Mammary microvascular endothelial cell (primary cell): ENCODE measurements around the gene THAP7. TPM values are rescaled to one million over a fixed set of nuclear protein-coding genes. Genes with fewer than 3 reads are reported as not detected.

Experiments
- total RNA-seq: library from RNA; depleted of rRNA; stranded (reverse); fragments of >200 nt; gene quantifications from 2 replicates; pipeline ENCODE4 v1.2.3, GENCODE V29; 2015

Gene THAP7, protein sequence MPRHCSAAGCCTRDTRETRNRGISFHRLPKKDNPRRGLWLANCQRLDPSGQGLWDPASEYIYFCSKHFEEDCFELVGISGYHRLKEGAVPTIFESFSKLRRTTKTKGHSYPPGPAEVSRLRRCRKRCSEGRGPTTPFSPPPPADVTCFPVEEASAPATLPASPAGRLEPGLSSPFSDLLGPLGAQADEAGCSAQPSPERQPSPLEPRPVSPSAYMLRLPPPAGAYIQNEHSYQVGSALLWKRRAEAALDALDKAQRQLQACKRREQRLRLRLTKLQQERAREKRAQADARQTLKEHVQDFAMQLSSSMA
- total RNA-seq, result 19.5 and 29.8 TPM in 2 replicates

DNA sequence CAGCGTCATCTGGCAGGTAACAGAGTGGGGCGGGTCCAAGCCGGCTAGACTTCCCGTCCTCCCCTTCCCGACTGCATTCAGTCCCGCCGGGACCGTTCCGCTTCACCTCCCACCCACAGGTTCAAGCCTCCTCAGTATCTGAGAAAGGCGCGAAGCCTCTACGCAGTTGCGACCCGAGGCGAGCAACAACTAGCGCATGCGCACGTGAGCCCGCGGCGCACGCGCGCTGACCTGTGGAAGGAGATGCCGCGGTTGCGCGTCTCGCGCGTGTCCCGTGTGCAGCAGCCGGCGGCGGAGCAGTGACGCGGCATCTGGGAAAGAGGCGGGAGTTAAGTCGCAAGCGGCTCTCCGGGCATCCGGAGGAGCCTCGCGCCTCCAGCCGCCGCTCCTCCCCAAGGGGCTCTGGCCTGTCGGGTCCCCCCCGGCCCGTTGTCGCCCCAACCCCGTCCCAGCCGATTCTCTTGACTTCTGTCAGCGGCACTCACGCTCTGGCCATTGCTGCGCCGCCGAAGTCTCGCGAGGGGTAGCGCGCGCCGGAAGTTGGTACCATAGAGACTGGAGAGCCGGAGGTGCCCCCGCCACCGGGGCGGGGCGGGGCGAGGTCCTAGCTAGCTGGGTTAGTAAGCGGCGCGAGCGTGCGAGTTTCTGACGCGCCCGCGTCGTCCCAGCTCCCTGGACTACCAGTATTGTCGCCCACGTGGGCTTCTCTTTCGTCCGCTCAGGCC lies at the start of gene THAP7:
THAP7 (minus strand) TSS at position 518 of the 725 bp plus-strand sequence; CDS start at position 311, 207 bp downstream.

GRCh38 chr22:21045585-21046294 lies 43.8 kb upstream of the THAP7 start, which contains the start of gene LRRC74B:
LRRC74B (plus strand) TSS chr22:21045946; CDS start chr22:21045987, 41 bp downstream.

DNA sequence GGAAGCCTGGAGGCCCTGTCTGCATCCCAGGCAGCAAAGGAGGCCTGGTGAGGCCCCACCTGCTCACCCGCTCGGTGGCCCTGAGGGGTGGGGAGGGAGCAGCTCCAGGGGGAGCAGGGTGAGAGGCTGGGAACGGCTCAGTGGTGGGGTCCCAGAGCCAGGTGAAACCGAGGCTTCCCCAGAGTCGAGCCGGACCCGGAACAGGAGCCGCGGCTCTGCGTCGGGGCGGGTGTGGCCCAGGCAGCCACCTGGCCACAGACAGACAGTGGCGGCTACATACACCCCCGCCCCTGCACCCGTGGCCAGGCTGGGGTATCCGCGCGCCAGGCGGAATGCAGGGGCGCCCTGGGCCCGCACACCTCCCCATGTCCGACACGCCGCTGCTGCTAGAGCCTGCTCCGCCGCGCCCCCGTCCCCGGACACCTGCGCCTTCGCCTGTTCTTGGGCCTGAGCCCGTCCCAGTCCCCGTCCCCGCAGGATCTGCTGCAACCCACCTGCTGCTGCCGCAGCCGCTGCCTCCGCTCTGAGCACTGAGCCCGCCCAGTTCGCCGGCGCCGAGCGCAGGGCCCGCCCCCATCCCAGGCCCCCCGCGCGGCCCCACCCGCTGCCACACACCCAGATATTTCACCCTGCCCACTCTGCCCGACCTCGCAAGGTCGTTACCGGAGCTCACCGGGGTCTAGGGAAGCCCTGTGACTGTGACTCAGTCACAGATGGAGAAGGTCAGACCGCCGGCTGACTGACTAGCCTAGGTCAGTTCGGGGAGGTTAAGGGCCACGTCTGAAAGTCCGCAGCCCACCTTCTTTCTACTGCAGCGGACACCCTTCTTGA lies 30.3 kb upstream of the THAP7 start, which contains the start of gene SLC7A4:
SLC7A4 (minus strand) TSS at position 525 of the 831 bp plus-strand sequence. CDS start 749 bp downstream, outside the sequence.

DNA sequence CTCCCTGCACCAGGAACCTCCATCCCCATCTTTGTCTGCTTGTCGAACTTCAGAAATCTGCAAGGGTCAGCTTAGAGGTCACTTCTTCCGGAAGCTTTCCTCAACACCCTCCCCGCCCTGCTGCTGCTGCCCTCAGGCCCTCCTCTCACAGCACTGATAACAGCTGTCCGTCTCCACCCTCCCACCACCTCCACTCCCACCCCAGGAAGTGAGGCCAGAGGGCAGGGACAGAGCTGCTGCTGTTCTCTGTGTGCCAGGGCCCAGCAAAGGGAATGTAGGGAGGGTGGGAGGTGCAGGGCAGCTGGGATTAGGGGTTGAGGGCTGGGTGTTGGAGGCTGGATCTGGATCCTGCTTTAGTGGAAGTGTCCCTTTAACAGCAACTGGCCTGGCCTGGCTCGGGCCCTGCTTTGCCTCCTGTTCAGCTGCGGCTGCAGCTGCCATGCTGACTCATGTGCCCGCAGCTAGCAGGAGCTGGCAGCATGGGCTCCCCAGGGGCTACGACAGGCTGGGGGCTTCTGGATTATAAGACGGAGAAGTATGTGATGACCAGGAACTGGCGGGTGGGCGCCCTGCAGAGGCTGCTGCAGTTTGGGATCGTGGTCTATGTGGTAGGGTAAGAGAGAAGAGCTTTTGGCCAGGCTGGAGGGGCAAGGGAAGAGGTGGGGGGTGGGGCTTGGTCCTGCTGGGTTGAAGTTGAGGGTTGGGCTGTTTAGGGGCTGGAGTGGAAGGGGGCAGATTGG lies 13.0 kb upstream of the THAP7 start, which contains the start of gene P2RX6:
P2RX6 (plus strand) TSS at position 440 of the 740 bp plus-strand sequence; CDS start at position 450, 10 bp downstream.

DNA sequence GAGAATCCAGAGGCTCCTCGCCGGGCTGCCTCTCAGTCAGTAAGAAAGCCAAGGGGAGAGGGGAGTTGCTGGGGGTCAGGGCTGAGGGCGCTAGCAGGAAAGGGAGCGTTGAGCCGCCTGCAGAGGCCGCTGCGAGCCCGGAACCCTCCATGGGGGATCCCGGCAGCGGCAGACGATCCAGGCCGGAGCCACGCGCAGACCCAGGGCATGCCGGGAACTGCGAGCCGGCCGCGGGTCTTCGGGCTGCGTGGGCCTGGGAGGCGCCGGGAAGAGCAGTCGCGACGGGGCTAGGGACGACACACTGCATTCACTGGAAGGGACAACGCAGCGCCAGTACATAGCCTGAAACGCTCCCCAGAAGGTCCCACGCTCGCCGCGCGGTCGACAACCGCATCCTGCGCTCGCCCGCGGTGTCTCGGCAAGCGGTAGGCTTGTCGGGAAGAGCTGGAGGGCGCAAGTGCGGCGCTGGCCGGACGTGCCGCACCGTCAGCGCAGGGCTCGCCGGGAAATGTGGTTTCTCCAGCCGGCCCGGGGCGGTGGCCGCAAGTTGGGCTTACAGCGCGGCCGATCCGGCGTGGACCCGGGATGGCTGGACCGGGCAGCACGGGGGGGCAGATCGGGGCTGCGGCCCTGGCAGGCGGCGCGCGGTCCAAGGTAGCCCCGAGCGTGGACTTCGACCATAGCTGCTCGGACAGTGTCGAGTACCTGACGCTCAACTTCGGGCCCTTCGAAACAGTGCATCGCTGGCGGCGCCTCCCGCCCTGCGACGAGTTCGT lies 19.9 kb downstream of the THAP7 start, which contains the start of gene LZTR1:
LZTR1 (plus strand) TSS at position 511 of the 776 bp plus-strand sequence; CDS start at position 586, 75 bp downstream.

DNA sequence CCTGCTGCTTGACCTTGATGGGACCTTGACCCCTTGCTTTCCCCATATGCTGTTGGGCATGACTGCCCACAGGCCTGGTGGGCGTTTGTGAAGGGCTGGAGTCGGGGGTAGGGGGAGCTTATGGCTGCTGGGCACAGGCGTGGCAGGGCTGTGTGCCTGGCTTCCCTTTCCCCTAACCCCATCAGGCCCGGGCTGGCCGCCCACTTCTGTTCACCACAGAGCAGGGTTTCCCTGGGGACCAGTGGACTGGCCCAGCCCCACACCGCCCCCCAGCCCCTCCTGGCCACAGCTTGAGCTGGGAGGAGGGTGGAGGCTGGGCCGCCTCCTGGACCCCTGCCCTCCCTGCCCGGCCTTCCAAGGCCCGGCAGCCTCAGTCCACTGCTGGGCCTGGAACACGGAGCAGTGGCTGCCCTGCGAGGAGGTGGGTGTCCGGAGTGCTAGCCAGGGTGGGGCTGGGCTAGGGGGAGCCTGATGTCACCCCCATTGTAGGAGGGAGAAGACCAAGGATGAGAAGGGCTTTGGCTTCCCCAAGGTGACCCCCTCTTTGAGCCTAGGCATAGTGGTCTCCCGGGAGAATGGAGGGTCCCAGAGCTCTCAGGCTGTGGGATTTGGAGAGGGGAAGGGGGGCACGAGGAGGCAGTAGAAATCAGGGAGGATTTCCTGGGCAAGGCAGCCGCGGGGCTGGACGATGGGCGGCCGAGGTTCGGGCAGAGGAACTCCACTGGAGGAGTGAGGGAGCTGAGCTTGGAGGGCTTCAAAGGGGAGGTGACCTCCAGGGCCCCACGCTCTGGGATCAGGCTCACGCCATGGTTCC lies 34.8 kb downstream of the THAP7 start, which contains the start of gene AIFM3:
AIFM3 (plus strand) TSS at position 373 of the 814 bp plus-strand sequence. CDS start 690 bp downstream, outside the sequence.

Other genes with a start within 250 kb of the THAP7 start
- gene SERPIND1, start 228.0 kb downstream of the THAP7 start, total RNA-seq, result 6.1 and 7.6 TPM in 2 replicates
- gene PI4KA, start 143.3 kb downstream of the THAP7 start, total RNA-seq, result 38.3 and 47.6 TPM in 2 replicates
- gene SNAP29, start 143.1 kb downstream of the THAP7 start, total RNA-seq, result 14.8 and 18.1 TPM in 2 replicates
- 38.0 and 43.0 TPM in 2 replicates for gene CRKL, start 84.7 kb downstream of the THAP7 start, total RNA-seq
- 0.07 TPM in 1 of 2 replicates, not detected in the other for gene AIFM3, start 34.9 kb downstream of the THAP7 start, total RNA-seq
- 31.0 and 32.6 TPM in 2 replicates for gene LZTR1, start 19.8 kb downstream of the THAP7 start, total RNA-seq
- gene P2RX6, start 13.0 kb upstream of the THAP7 start, total RNA-seq, result not detected in 2 replicates
- not detected in 2 replicates for gene SLC7A4, start 30.4 kb upstream of the THAP7 start, total RNA-seq
- gene LRRC74B, start 43.8 kb upstream of the THAP7 start, total RNA-seq, result not detected in 2 replicates